Naive B cell (primary cell): ENCODE measurements around the gene KLK7. TPM values are rescaled to one million over a fixed set of nuclear protein-coding genes. Genes with fewer than 3 reads are reported as not detected.

ENCODE experiments used
- ATAC-seq, 2 donors: fragments of 150-1000 bp; cut with Tn5 transposase; 2 replicates each; pipeline ENCODE4 v1.10.0; 2021; ENCODE audit warnings: low read depth in 2 of 2, mild to moderate bottlenecking in 2 of 2, moderate library complexity in 2 of 2
- DNase-seq: peaks from one replicate; pipeline ENCODE4 v3.0.0; 2022
- H3K27ac Mint-ChIP-seq, 6 donors: one replicate each; pipeline ENCODE4 v1.8.0; 2020 to 2022; ENCODE audit warnings: mild to moderate bottlenecking in 6 of 6, mixed read lengths in 6 of 6, moderate library complexity in 5 of 6, inconsistent platforms in 2 of 6
- H3K27me3 Mint-ChIP-seq, 3 donors: one replicate each; pipeline ENCODE4 v1.8.0; 2021 to 2022; ENCODE audit warnings: mixed read lengths in 3 of 3, mild to moderate bottlenecking in 1 of 3
- H3K36me3 Mint-ChIP-seq, 2 donors: one replicate each; pipeline ENCODE4 v1.8.0; 2020 to 2022; ENCODE audit warnings: mixed read lengths in 2 of 2, inconsistent platforms in 1 of 2, mild to moderate bottlenecking in 1 of 2
- H3K4me1 Mint-ChIP-seq, 3 donors: one replicate each; pipeline ENCODE4 v1.8.0; 2020 to 2022; ENCODE audit warnings: mixed read lengths in 3 of 3, inconsistent platforms in 1 of 3, mild to moderate bottlenecking in 1 of 3, moderate library complexity in 1 of 3
- H3K4me3 Mint-ChIP-seq, 8 donors: one replicate each; pipeline ENCODE4 v1.8.0; 2020 to 2022; ENCODE audit warnings: mild to moderate bottlenecking in 8 of 8, mixed read lengths in 8 of 8, moderate library complexity in 8 of 8, inconsistent platforms in 2 of 8
- H3K9me3 Mint-ChIP-seq, 7 donors: one replicate each; pipeline ENCODE4 v1.8.0; 2020 to 2022; ENCODE audit warnings: mixed read lengths in 7 of 7, mild to moderate bottlenecking in 5 of 7, inconsistent platforms in 2 of 7, moderate library complexity in 1 of 7
- polyA plus RNA-seq, 6 donors: library from polyadenylated mRNA; unstranded; fragments of 300-500 nt; fragmentation: Illumina TruSeq; gene quantifications; one replicate each; pipeline ENCODE4 v1.2.3, GENCODE V29; 2021; ENCODE audit warnings: low read depth in 6 of 6

Gene KLK7
- polyA plus RNA-seq, 6 donors from 2014 or later: not detected

DNA sequence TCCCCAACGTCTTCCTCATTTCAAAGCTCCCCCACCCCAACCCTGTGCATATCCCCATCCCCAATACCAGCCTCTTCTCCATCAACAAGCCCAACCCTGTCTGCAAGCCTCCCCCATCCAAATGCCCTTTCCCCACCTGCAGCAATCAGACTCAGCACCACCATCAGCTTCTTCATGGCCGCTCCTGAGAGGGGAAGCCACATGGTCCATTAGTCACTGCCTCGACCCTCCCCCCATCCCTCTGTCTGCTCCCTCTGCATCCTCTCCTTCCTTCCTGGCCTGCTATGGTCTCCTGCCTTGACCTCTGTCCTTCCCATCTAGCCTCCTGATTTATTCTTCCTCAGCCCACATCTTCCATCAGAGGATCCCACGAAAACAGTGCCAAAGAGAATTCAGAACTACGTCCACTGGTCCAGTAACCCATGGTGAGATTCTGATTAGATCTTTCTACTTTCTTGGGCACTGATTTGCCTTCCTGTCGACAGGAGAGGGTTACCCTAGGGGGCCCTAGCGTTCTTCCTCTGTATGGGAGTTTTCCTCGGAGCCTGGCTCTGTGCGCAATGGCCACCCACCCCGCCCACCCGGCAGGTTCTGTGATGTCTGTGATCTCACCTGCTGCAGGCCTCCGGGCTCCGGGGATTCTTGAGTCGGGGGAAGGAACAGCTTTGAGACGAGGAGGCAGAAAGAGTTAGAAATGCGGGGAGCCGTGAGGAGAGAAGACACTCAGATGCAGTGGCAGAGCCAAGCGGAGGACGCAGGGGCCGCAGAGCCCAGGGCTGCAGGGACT, 15.6 kb downstream of the KLK7 start:
- no peak overlapping the region for H3K27ac Mint-ChIP-seq

DNA sequence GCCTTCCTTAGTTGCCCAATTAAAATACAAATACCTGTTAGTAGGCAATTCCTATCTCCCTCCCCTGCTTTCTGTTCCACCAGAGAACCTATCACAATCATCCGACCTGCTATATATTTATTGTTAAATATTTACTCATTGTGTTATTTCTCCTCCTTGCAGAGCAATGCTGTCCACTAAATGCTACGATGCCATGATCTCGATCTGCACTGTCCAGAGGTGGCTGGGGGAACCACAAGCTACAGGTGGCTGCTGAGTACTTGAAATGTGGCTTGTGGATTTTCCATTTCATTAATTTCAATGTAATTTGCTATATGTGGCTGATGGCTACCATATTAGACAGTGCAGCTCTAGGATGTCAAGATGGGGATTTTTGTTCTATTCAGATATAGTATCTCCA, 19.5 kb downstream of the KLK7 start:
- ATAC-seq (no peak), DNase-seq (no peak)
- H3K4me1 Mint-ChIP-seq: peaks cover 0 to 4% (median 0%) of the 10 kb centered on the region in 3 donors
- H3K4me3 Mint-ChIP-seq: no peak overlapping the region
- H3K36me3 Mint-ChIP-seq: peaks cover 0 to 49% of the 10 kb centered on the region in 2 donors
- peaks cover 12 to 34% (median 24%) of the 10 kb centered on the region in 7 donors for H3K9me3 Mint-ChIP-seq
- no peak overlapping the region for H3K27ac Mint-ChIP-seq
- peaks cover 22 to 59% (median 44%) of the 10 kb centered on the region in 3 donors for H3K27me3 Mint-ChIP-seq

More for the DNA sequence above, 15.6 kb downstream of the KLK7 start:
- ATAC-seq (no peak), DNase-seq (no peak)
- peaks cover 0 to 4% (median 0%) of the 10 kb centered on the region in 3 donors for H3K4me1 Mint-ChIP-seq
- peaks cover 25 to 66% (median 65%) of the 10 kb centered on the region in 3 donors for H3K27me3 Mint-ChIP-seq
- peaks cover 0 to 22% of the 10 kb centered on the region in 2 donors for H3K36me3 Mint-ChIP-seq
- H3K9me3 Mint-ChIP-seq: peaks cover 2 to 14% (median 9%) of the 10 kb centered on the region in 7 donors
- H3K4me3 Mint-ChIP-seq: no peak overlapping the region

DNA sequence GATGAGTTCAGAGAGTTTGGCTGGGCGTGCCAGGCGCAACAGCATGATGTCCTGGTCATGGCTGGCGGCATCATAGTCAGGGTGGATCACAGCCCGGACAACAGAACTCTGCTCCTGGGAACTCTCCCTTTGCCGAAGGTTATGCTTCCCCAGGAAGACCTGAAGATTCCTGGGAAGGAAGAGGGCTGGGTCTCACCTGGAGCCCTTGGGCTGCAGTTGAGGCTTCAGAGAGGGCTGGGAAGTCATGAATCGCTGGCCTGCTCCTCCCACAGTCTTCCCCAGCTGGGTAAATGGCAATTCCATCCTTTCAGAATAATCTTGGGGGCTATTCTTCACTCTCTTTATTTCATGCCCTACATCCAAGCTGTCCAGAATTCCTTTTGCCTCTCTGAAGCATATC, 20.3 kb downstream of the KLK7 start:
- Mint-ChIP-seq H3K9me3 (peaks cover 12 to 39% (median 26%) of the 10 kb centered on the region in 7 donors), H3K4me1 (peaks cover 0 to 4% (median 0%) of the 10 kb centered on the region in 3 donors), H3K27me3 (peaks cover 23 to 67% (median 47%) of the 10 kb centered on the region in 3 donors), H3K4me3 (no peak overlapping the region), H3K27ac (peak overlapping the region in 1 of 6 donors; percentile 88), H3K36me3 (peaks cover 0 to 52% of the 10 kb centered on the region in 2 donors)
- no peak for ATAC-seq
- no peak for DNase-seq

DNA sequence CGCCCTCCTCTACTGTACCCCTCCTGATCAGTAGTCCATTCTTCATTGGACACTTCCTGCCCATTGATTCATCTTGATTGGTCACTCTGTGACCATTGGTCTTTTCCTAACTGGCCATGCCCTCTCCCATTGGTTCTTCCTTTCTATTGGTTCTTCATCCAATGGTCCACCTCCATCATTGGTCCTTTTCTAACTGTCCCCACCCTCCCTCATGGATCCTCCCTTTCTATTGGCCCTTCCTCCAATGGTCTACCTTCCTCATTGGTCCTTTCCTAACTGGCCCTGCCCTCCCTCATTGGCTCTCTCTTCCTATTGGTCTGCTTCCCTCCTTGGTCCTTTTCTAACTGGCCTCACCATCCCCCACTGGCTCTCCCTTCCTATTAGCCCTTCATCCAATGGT, 21.5 kb downstream of the KLK7 start:
- no peak for ATAC-seq
- no peak for DNase-seq
- H3K27ac Mint-ChIP-seq: peak overlapping the region in 1 of 6 donors; percentile 72
- peaks cover 0 to 45% of the 10 kb centered on the region in 2 donors for H3K36me3 Mint-ChIP-seq
- no peak overlapping the region for H3K4me3 Mint-ChIP-seq
- H3K27me3 Mint-ChIP-seq: peaks cover 27 to 65% (median 48%) of the 10 kb centered on the region in 3 donors
- peaks cover 0 to 4% (median 0%) of the 10 kb centered on the region in 3 donors for H3K4me1 Mint-ChIP-seq
- peaks cover 12 to 36% (median 26%) of the 10 kb centered on the region in 7 donors for H3K9me3 Mint-ChIP-seq

DNA sequence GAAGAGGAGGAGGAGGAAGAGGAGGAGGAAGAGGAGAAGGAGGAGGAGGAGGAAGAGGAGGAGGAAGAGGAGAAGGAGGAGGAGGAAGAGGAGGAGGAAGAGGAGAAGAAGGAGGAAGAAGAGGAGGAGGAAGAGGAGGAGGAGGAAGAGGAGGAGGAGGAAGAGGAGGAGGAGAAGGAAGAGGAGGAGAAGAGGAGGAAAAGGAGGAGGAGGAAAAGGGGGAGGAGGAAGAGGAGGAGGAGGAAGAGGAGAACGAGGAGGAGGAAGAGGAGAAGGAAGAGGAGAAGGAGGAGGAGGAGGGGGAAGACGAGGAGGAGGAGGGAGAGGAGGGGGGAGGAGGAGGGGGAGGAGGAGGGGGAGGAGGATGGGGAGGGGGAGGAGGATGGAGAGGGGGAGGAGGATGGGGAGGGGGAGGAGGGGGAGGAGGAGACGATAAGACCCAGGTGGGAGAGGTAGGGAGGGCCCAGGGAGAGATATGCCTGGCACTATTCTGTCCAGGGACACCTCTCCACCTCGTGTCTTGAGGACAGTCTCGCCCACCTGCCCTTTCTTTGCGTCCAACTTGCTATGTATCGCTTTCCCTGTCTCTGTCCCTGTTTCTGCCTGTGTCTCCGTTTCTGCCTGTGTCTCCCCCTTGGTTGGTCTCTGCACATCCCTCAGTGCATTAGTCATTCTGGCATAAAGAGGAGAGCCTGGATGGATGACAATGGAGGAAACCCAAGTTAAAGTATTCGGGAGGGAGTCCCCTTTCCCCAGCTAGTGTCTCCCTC, 23.8 kb downstream of the KLK7 start:
- H3K4me1 Mint-ChIP-seq: peaks cover 0 to 4% (median 0%) of the 10 kb centered on the region in 3 donors
- peaks cover 12 to 36% (median 24%) of the 10 kb centered on the region in 7 donors for H3K9me3 Mint-ChIP-seq
- DNase-seq (no peak), ATAC-seq (no peak)
- H3K27me3 Mint-ChIP-seq: peaks cover 23 to 61% (median 38%) of the 10 kb centered on the region in 3 donors
- H3K27ac Mint-ChIP-seq: no peak overlapping the region
- no peak overlapping the region for H3K4me3 Mint-ChIP-seq
- peaks cover 0 to 40% of the 10 kb centered on the region in 2 donors for H3K36me3 Mint-ChIP-seq

DNA sequence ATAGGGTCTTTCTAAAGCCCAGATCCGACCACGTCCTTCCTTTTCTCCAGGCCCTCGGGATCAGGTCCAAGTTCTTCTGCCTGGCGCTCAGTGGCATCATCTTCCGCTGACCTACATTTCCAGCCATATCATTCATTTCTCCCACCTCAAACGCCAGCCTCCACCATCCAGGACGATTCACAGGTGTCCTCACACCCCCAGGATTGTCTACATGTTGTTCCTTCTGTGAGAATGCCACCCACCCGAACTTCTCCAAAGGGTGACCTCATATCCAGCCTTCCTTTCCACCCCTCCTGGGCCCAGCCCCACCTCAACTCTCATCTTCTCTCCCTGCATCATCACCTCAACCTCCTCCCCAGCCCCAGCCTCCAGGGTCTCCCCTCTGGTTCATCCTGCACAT, 26.1 kb downstream of the KLK7 start:
- Mint-ChIP-seq H3K27me3 (peaks cover 23 to 63% (median 39%) of the 10 kb centered on the region in 3 donors), H3K9me3 (peaks cover 6 to 23% (median 14%) of the 10 kb centered on the region in 7 donors), H3K36me3 (peaks cover 4 to 25% of the 10 kb centered on the region in 2 donors), H3K27ac (no peak overlapping the region), H3K4me1 (peaks cover 0 to 9% (median 0%) of the 10 kb centered on the region in 3 donors), H3K4me3 (no peak overlapping the region)
- no peak for ATAC-seq
- DNase-seq: no peak

DNA sequence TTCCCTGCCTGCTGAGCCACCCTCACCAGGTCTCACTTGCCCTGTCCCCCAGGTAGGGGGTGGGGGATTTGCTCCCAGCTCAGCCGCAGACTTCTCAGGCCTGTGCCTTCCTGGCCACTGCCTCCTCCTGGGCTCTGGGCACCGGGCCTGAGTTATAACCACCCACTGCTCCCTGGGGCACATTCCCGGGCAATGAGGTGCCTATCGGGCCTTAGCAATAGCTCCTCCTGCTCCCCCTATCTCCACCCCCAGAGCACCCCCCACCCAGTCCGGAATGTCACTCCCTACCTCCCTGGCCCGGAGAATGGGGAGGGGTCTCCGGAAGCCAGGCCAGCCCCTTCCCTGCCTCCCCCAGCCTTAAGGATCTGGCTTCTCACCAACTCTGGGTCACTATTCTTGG, 30.8 kb downstream of the KLK7 start, which contains the start of gene KLK5:
Gene KLK5 (minus strand): TSS at position 129 of the 400 bp plus-strand sequence. CDS start 381 bp downstream, outside the sequence.
- Mint-ChIP-seq H3K27ac (no peak within 1 kb of the TSS), H3K4me3 (no peak within 1 kb of the TSS), H3K4me1 (peaks cover 0 to 4% (median 0%) of the 10 kb centered on the region in 3 donors), H3K36me3 (peaks cover 4 to 16% of the 10 kb centered on the region in 2 donors), H3K27me3 (peaks cover 12 to 62% (median 47%) of the 10 kb centered on the region in 3 donors), H3K9me3 (peaks cover 3 to 14% (median 6%) of the 10 kb centered on the region in 7 donors)
- no peak for DNase-seq
- ATAC-seq: no peak

DNA sequence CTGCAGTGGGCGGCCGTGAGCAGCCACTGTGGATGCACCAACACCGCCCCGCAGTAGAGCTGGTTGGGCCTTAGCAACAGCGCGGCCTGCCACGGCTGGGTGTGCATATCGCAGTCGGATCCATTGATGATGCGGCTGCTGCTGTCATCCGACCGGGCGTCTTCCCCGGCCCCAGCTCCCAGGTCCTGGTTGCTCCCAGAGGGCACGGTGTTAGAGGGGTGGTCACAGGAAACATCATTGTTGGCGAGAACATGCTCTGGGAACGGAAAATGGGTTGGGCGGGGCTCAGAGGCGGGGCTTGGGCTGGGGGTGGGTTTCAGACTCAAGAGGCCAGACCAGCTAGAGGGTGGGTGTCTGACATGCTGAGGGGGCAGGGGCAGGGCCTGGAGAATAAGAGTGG, 33.9 kb downstream of the KLK7 start:
- peaks cover 7 to 18% (median 9%) of the 10 kb centered on the region in 7 donors for H3K9me3 Mint-ChIP-seq
- peaks cover 14 to 66% (median 43%) of the 10 kb centered on the region in 3 donors for H3K27me3 Mint-ChIP-seq
- no peak for ATAC-seq
- peaks cover 9 to 16% of the 10 kb centered on the region in 2 donors for H3K36me3 Mint-ChIP-seq
- DNase-seq: no peak
- peaks cover 0 to 4% (median 0%) of the 10 kb centered on the region in 3 donors for H3K4me1 Mint-ChIP-seq
- peak overlapping the region in 1 of 8 donors; percentile 65 for H3K4me3 Mint-ChIP-seq
- H3K27ac Mint-ChIP-seq: no peak overlapping the region

DNA sequence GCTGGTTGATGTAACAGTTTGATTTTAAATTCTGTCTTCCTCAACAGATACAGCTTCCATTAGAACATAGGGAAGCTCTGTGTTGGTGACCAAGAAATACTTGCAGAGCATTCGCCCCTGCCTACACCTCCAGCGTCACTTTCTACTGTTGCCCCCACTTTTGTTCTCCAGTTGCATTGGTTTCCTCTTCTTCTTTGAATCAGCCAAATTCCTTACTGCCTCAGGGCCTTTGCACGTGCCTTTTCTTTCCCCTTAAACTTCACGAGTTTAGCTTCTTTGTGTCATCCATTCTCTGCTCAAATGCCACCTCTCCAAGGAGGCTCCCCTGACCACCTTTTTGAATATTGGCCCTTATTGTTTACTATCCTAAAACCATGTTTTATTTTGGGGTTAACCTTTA, 36.6 kb downstream of the KLK7 start:
- Mint-ChIP-seq H3K4me1 (no peaks in the 10 kb centered on the region), H3K9me3 (peaks cover 9 to 22% (median 12%) of the 10 kb centered on the region in 7 donors), H3K27me3 (peaks cover 13 to 71% (median 45%) of the 10 kb centered on the region in 3 donors), H3K36me3 (peaks cover 5 to 35% of the 10 kb centered on the region in 2 donors), H3K4me3 (no peak overlapping the region), H3K27ac (no peak overlapping the region)
- ATAC-seq (no peak), DNase-seq (no peak)

DNA sequence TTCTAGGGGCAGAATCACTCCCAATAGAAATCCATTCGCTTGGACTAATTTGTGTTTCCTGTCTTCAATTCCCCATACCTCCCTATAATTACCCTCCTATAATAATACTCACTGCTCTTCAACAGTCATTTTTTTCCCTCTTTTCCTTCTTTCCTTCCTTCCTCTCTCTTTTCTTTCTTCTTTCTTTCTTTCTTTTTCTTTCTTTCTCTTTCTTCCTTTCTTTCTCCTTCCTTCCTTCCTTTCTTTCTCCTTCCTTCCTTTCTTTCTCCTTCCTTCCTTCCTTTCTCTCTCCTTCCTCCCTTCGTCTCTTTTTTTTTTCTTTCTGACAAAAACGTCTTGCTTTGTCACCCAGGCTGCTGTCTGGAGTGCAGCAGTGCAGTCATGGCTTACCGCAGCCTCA, 38.9 kb downstream of the KLK7 start:
- Mint-ChIP-seq H3K27me3 (peaks cover 13 to 64% (median 43%) of the 10 kb centered on the region in 3 donors), H3K27ac (no peak overlapping the region), H3K9me3 (peaks cover 5 to 21% (median 14%) of the 10 kb centered on the region in 7 donors), H3K4me1 (no peaks in the 10 kb centered on the region), H3K4me3 (no peak overlapping the region), H3K36me3 (peaks cover 5 to 32% of the 10 kb centered on the region in 2 donors)
- ATAC-seq (no peak), DNase-seq (no peak)

DNA sequence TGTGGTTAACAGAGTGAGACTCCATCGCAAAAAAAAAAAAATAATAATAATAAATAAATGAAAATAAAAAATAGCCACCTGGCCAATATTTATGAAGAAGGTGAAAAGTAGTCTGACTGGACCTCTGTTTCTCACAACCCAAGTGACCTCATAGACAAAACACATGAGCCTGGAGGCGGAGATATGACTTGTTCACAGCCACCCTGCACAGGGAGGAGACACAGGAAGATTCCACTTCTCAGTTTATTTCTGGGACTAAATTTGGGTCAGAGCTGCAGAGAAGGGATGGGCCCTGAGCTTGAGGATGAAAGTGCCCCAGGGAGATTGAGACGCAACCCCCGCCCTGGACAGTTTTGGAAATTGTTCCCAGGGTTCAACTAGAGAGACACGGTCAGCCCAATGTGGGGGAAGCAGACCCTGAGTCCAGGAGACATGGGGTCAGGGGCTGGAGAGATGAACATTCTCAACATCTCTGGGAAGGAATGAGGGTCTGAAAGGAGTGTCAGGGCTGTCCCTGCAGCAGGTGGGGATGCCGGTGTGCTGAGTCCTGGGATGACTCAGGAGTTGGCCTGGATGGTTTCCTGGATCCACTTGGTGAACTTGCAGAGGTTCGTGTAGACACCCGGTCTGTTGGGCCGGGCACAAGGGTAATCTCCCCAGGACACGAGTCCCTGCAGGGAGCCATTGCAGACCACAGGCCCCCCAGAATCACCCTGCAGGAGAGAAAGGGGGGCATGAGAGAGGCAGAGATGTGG, 40.5 kb downstream of the KLK7 start:
- Mint-ChIP-seq H3K27ac (peak overlapping the region in 1 of 6 donors; percentile 80), H3K27me3 (peaks cover 13 to 49% (median 41%) of the 10 kb centered on the region in 3 donors), H3K36me3 (peaks cover 5 to 25% of the 10 kb centered on the region in 2 donors), H3K9me3 (peaks cover 10 to 29% (median 17%) of the 10 kb centered on the region in 7 donors), H3K4me1 (no peaks in the 10 kb centered on the region), H3K4me3 (no peak overlapping the region)
- ATAC-seq: no peak
- no peak for DNase-seq

DNA sequence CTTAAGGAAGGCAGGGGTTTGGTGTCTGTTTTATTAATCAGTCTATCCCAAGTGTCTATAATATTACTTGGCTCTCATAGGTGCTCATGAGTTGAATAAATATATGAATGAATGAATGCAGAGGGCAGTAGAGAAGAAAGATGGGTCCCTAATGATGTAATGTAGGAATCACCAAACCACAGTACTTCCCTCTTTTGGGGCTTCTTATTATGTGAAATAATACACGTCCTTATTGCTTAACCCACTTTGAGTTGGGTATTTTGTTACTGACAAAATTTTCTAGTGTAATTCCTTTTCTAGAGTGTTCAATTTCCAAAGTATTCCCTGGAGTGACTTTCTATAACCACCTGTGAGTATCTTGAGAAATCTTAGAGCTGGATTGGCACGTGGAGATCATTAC, 44.1 kb downstream of the KLK7 start:
- H3K36me3 Mint-ChIP-seq: peaks cover 0 to 22% of the 10 kb centered on the region in 2 donors
- no peak overlapping the region for H3K27ac Mint-ChIP-seq
- DNase-seq (no peak), ATAC-seq (no peak)
- no peaks in the 10 kb centered on the region for H3K4me1 Mint-ChIP-seq
- no peak overlapping the region for H3K4me3 Mint-ChIP-seq
- H3K9me3 Mint-ChIP-seq: peaks cover 5 to 21% (median 12%) of the 10 kb centered on the region in 7 donors
- H3K27me3 Mint-ChIP-seq: peaks cover 17 to 49% (median 41%) of the 10 kb centered on the region in 3 donors
